Mesothelial cell of epicardium (in vitro differentiated cells): Measurements from ENCODE around the gene SLC24A1. TPM values are rescaled to one million over a fixed set of nuclear protein-coding genes. Genes with fewer than 3 reads are reported as not detected.
"Not testable (repeated sequence)": the region's sequence is repeated elsewhere in the genome, so short reads cannot be mapped to it uniquely, and the experiment has no call there.

ENCODE experiments used
- DNase-seq, 2 experiments: peaks; one replicate each; pipeline ENCODE4 v3.0.0; 2021; ENCODE audit warnings: low spot score in 2 of 2; ENCODE audit not compliant: unreplicated experiment in 2 of 2
- H3K27ac Mint-ChIP-seq: 2 replicates; pipeline ENCODE4 v1.8.0; 2021; ENCODE audit warnings: mixed read lengths
- H3K27me3 Mint-ChIP-seq: 2 replicates; pipeline ENCODE4 v1.8.0; 2021; ENCODE audit warnings: low read depth, mixed read lengths
- H3K36me3 Mint-ChIP-seq: 2 replicates; pipeline ENCODE4 v1.8.0; 2021; ENCODE audit warnings: mixed read lengths
- H3K4me1 Mint-ChIP-seq: 2 replicates; pipeline ENCODE4 v1.8.0; 2021; ENCODE audit warnings: mixed read lengths
- H3K4me3 Mint-ChIP-seq: 2 replicates; pipeline ENCODE4 v1.8.0; 2021; ENCODE audit warnings: mild to moderate bottlenecking, moderate library complexity, mixed read lengths
- H3K9me3 Mint-ChIP-seq: 2 replicates; pipeline ENCODE4 v1.8.0; 2021; ENCODE audit warnings: mixed read lengths
- total RNA-seq: library from RNA; stranded (reverse); gene quantifications from 3 replicates; pipeline ENCODE4 v1.2.1, GENCODE V29; 2021
- TF ChIP-seq, protein P1 (sequence below): fragments of 200-600 bp; sonication (generic); IDR thresholded peaks from one replicate; pipeline ENCODE4 v1.5.0; 2021; ENCODE audit warnings: antibody characterized with exemption; ENCODE audit not compliant: unreplicated experiment

The SLC24A1 gene
- total RNA-seq, 1 donor from 2014 or later: 22.8 TPM

DNA sequence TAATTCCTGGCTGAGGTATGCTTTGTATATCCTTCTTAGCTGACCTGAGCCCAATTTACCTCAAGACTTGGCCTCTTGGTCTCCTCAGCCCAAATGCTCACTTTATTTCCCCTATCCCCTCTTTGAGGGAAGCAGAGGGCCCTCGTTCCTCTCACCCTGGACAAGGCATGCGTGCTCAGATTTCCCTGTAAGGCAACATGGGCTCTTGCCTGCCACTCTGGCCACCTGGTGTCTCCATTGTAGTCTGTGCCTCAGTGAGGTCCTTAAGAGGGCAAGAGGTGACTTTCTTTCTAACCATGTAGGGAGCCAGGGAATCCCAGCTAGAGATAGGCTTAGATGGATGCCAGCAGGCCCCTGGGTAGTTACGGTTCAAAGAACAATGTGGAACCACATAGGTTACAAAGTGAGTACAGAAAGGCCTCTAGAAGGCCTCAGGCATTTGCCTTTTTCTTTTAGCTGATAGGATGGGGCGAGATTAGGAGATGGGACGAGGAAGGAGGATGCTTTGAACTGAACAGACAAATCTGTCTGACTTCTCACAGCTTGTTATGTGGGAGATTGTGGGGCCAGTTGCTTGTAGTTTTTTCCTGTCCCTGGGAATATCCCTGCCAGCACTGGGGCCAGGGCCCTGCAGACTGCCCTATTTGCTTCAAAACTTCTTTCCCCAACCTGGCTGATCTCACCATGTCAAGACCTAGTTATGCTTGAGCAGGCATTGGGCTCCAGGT, 9.7 kb upstream of the SLC24A1 start:
- TF ChIP-seq, protein P1, sequence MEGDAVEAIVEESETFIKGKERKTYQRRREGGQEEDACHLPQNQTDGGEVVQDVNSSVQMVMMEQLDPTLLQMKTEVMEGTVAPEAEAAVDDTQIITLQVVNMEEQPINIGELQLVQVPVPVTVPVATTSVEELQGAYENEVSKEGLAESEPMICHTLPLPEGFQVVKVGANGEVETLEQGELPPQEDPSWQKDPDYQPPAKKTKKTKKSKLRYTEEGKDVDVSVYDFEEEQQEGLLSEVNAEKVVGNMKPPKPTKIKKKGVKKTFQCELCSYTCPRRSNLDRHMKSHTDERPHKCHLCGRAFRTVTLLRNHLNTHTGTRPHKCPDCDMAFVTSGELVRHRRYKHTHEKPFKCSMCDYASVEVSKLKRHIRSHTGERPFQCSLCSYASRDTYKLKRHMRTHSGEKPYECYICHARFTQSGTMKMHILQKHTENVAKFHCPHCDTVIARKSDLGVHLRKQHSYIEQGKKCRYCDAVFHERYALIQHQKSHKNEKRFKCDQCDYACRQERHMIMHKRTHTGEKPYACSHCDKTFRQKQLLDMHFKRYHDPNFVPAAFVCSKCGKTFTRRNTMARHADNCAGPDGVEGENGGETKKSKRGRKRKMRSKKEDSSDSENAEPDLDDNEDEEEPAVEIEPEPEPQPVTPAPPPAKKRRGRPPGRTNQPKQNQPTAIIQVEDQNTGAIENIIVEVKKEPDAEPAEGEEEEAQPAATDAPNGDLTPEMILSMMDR: no peak
- Mint-ChIP-seq H3K4me1 (peaks cover 23% of the 10 kb centered on the region), H3K9me3 (peaks cover 5% of the 10 kb centered on the region), H3K36me3 (peaks cover 3% of the 10 kb centered on the region), H3K27me3 (no peaks in the 10 kb centered on the region), H3K4me3 (peak overlapping the region; percentile 93), H3K27ac (peak overlapping the region; percentile 98)
- no peak for DNase-seq

DNA sequence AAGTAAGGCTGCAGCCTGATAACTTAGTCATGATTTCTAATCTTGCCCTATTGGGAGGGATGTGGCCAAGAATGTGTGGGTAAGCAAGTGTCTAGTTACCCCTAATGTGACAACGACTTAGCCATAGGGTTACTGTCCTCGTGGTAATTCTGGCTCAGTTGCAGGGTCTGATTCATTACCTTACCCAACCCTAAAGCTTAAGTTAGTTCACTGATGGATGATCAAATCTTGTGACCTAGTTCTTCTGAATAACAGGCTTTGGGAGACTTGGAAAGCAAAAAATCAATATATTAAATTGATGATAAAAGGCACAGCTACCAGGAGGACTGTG, 9.2 kb upstream of the SLC24A1 start:
- Mint-ChIP-seq H3K4me3 (no peak overlapping the region), H3K27me3 (no peaks in the 10 kb centered on the region), H3K9me3 (peaks cover 9% of the 10 kb centered on the region), H3K4me1 (peaks cover 23% of the 10 kb centered on the region), H3K36me3 (peaks cover 3% of the 10 kb centered on the region), H3K27ac (peak overlapping the region; percentile 98)
- no peak for DNase-seq
- TF ChIP-seq, protein P1: no peak

DNA sequence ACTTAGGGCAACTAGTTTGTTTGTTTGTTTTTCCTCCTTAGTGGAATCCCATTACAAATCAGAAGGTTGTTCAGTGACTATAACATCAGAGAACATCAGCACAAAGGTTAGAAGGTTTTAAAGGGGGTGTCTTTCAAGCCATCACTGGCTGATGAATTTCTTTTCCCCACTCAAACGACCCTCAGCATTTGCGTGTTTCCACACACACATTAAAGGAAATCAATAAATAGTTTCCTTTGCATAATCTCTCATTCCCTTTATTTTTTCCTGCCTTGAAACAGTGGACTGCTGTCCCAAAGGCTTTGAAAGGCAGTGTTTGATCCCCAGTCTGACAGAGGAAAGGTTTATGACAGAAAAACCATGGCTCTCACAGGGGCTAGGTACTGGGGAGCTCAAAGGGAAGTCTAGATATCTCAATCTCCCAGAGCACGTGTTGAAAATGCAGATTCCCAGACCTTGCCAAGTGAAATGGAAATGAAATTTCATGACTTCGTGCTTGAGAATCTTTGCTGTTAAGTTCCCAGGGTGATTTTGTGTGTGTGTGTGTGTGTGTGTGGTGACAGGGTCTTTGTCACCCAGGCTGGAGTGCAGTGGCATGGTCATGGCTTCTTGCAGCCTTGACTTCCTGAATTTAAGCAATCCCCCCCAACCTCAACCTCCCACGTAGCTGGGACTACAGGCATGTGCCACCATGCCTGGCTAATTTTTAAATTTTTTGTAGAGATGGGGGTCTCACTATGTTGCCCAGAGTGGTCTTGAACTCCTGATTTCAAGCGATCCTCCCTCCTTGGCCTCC, 8.6 kb upstream of the SLC24A1 start:
- Mint-ChIP-seq H3K9me3 (peaks cover 9% of the 10 kb centered on the region), H3K27me3 (no peaks in the 10 kb centered on the region), H3K36me3 (peaks cover 3% of the 10 kb centered on the region), H3K4me1 (peaks cover 23% of the 10 kb centered on the region), H3K4me3 (no peak overlapping the region), H3K27ac (no peak overlapping the region)
- TF ChIP-seq, protein P1: no peak
- DNase-seq: no peak

GRCh38 chr15:65615887-65616286, 5.9 kb upstream of the SLC24A1 start:
- not testable (repeated sequence) for H3K27me3 Mint-ChIP-seq

DNA sequence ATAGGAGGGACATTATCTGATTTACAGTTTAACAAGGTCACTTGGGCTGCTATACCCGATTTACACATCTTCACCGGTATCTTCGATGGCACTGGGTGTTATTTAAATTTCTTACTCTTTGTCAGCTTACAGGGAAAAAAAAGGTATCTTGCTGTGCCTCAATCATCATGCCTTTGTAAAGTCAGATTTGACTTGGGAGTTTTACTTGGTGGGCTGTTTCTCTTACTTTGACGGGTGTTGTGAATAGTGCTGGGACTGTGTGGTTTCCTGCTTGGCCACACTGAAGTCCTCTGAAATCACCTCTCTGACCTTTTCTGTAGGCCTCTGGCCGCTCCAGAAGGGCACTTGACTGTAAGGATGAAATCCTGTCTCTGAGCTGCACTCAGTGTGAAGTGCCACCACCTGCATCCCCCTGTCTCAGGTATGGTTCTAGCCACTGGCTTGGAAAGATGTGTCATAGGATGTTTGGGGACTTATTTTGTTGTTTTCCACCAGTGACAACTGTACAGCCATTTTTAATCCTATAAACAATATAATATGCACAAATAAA, 3.1 kb upstream of the SLC24A1 start:
- Mint-ChIP-seq H3K36me3 (peaks cover 3% of the 10 kb centered on the region), H3K27me3 (no peaks in the 10 kb centered on the region), H3K4me1 (no peaks in the 10 kb centered on the region), H3K27ac (no peak overlapping the region), H3K4me3 (no peak overlapping the region), H3K9me3 (peaks cover 9% of the 10 kb centered on the region)
- TF ChIP-seq, protein P1: no peak
- DNase-seq: no peak

More at GRCh38 chr15:65615887-65616286, 5.9 kb upstream of the SLC24A1 start:
- DNase-seq, H3K27ac Mint-ChIP-seq, H3K4me1 Mint-ChIP-seq, H3K4me3 Mint-ChIP-seq, H3K36me3 Mint-ChIP-seq, H3K9me3 Mint-ChIP-seq: not testable (repeated sequence)
